ENCODE measurements around the gene ARFGAP2.

- no peak for TF ChIP-seq EZH2 (IDR thresholded peaks at IDR 0.05; ENCODE audit: borderline replicate concordance, low read depth, low read length, severe bottlenecking)
- no peak for TF ChIP-seq CTCF (IDR thresholded peaks at IDR 0.05; ENCODE audit: extremely low read depth in 1 of 2, insufficient read depth in 1 of 2, low read depth in 1 of 2, low read length in 2 of 2)
- no peak for TF ChIP-seq POLR2A (IDR thresholded peaks at IDR 0.05; ENCODE audit: low read depth, low read length)
- TF ChIP-seq JUN (IDR thresholded peaks at IDR 0.05; ENCODE audit: borderline replicate concordance, insufficient read depth, insufficient read length, low read depth) = no peak
- TF ChIP-seq POLR2AphosphoS5 (IDR thresholded peaks at IDR 0.05; ENCODE audit: insufficient read depth, low read depth, low read length) = no peak
- TF ChIP-seq MAX (IDR thresholded peaks at IDR 0.05; ENCODE audit: insufficient read depth, insufficient read length) = no peak
- TF ChIP-seq GATA2 (IDR thresholded peaks at IDR 0.05; ENCODE audit: insufficient read depth, insufficient read length, low read depth, low read length) = no peak
Observed at GRCh38 chr11:47136327-47136726, 40.4 kb downstream of the ARFGAP2 start.
